SK-N-SH (cell line): ENCODE measurements around the gene SLC10A6.

ENCODE experiments used
- CHD2 ChIP-seq: fragments of 150-350 bp; IDR thresholded peaks from 2 replicates; pipeline ENCODE4 v1.6.1; 2018; ENCODE audit warnings: low read length; ENCODE audit not compliant: partially characterized antibody
- CTCF ChIP-seq: fragments of 200-600 bp; sonication (generic); IDR thresholded peaks from 2 replicates; pipeline ENCODE4 v1.6.1; 2017; ENCODE audit warnings: antibody characterized with exemption, mild to moderate bottlenecking, moderate library complexity
- GATA2 ChIP-seq: sonication (generic); formaldehyde crosslinking; IDR thresholded peaks from 2 replicates; pipeline ENCODE4 v1.5.0; 2020; ENCODE audit warnings: mild to moderate bottlenecking, missing genetic modification reagents
- MXI1 ChIP-seq: IDR thresholded peaks from 2 replicates; pipeline ENCODE4 v1.6.1; 2012; ENCODE audit warnings: mild to moderate bottlenecking, low read depth, low read length, improper control_type of control experiment
- RAD21 ChIP-seq: IDR thresholded peaks from 2 replicates; pipeline ENCODE4 v1.6.1; 2012; ENCODE audit warnings: mild to moderate bottlenecking, low read length
- REST ChIP-seq: IDR thresholded peaks from 2 replicates; pipeline ENCODE4 v1.6.1; 2012; ENCODE audit warnings: mild to moderate bottlenecking, low read depth, low read length, moderate library complexity
- USF2 ChIP-seq: fragments of 150-350 bp; IDR thresholded peaks from 2 replicates; pipeline ENCODE4 v1.6.1; 2017; ENCODE audit warnings: antibody characterized with exemption, low read length, low read depth, borderline replicate concordance

- no peak for TF ChIP-seq RAD21
- no peak for TF ChIP-seq CTCF
- no peak for TF ChIP-seq MXI1
- TF ChIP-seq GATA2 (CRISPR knock-in tag), result no peak
- TF ChIP-seq REST, result no peak
- TF ChIP-seq CHD2, result no peak
- no peak for TF ChIP-seq USF2
Observed at GRCh38 chr4:86855572-86855971, 6.4 kb upstream of the SLC10A6 start.
